Smooth muscle cell (in vitro differentiated cells): ENCODE data around the gene SHANK1. TPM values are rescaled to one million over a fixed set of nuclear protein-coding genes. Genes with fewer than 3 reads are reported as not detected.
A peak's percentile ranks its signal among the peaks of the same experiment; 100 is the strongest.
"Not testable (repeated sequence)": the region's sequence is repeated elsewhere in the genome, so short reads cannot be mapped to it uniquely, and the experiment has no call there.

Source experiments
- DNase-seq: peaks from one replicate; lab custom pipeline; 2025; ENCODE audit not compliant: unreplicated experiment; lab: John Stamatoyannopoulos, UW
- H2AFZ ChIP-seq: fragments of 200-600 bp; sonication (generic); 2 replicates; pipeline ENCODE4 v1.6.0; 2016; ENCODE audit warnings: antibody characterized with exemption, low read depth, mild to moderate bottlenecking
- H3F3A ChIP-seq: fragments of 200-600 bp; sonication (generic); 2 replicates; pipeline ENCODE4 v1.6.0; 2017; ENCODE audit warnings: antibody characterized with exemption, low read depth
- H3K27ac ChIP-seq: fragments of 200-600 bp; sonication (generic); 2 replicates; pipeline ENCODE4 v1.5.1; 2016; ENCODE audit warnings: low read depth, mild to moderate bottlenecking
- H3K27me3 ChIP-seq: fragments of 200-600 bp; sonication (generic); 2 replicates; pipeline ENCODE4 v1.6.1; 2016; ENCODE audit warnings: low read depth, mild to moderate bottlenecking
- H3K36me3 ChIP-seq: fragments of 200-600 bp; sonication (generic); 2 replicates; pipeline ENCODE4 v1.5.1; 2016; ENCODE audit warnings: low read depth
- H3K4me1 ChIP-seq: fragments of 200-600 bp; sonication (generic); 2 replicates; pipeline ENCODE4 v1.5.1; 2016; ENCODE audit warnings: low read depth
- H3K4me2 ChIP-seq: fragments of 200-600 bp; sonication (generic); 2 replicates; pipeline ENCODE4 v1.6.0; 2016; ENCODE audit warnings: mild to moderate bottlenecking
- H3K4me3 ChIP-seq: fragments of 200-600 bp; sonication (generic); 2 replicates; pipeline ENCODE4 v1.5.1; 2016; ENCODE audit warnings: mild to moderate bottlenecking
- H3K79me2 ChIP-seq: fragments of 200-600 bp; sonication (generic); 2 replicates; pipeline ENCODE4 v1.6.0; 2016; ENCODE audit warnings: low read depth, mild to moderate bottlenecking
- H3K9ac ChIP-seq: fragments of 200-600 bp; sonication (generic); 2 replicates; pipeline ENCODE4 v1.6.0; 2016; ENCODE audit warnings: low read depth
- H3K9me3 ChIP-seq: fragments of 200-600 bp; sonication (generic); replicated peaks from 2 replicates; pipeline ENCODE4 v1.5.1; 2016; ENCODE audit warnings: low read depth
- H4K20me1 ChIP-seq: fragments of 200-600 bp; sonication (generic); 2 replicates; pipeline ENCODE4 v1.6.0; 2016; ENCODE audit warnings: low read depth
- WGBS: methylation state at CpG from one replicate; pipeline ENCODE4 v1.1.7; 2016; ENCODE audit warnings: low lambda C conversion rate; 5-methylcytosine and 5-hydroxymethylcytosine counted together
- polyA plus RNA-seq: library from polyadenylated mRNA; unstranded; fragments of >200 nt; fragmentation: Nextera tagmentation; extraction: Ambion mirVana; gene quantifications from 2 replicates; pipeline ENCODE4 v1.2.1, GENCODE V29; 2016
- total RNA-seq: library from RNA; depleted of rRNA; stranded (reverse); fragments of >200 nt; gene quantifications from 2 replicates; pipeline ENCODE4 v1.2.3, GENCODE V29; 2014
- TF ChIP-seq, protein P1 (sequence below): fragments of 200-600 bp; sonication (generic); IDR thresholded peaks from 2 replicates; pipeline ENCODE4 v1.5.1; 2017; ENCODE audit warnings: borderline replicate concordance, mild to moderate bottlenecking, antibody characterized with exemption; ENCODE audit not compliant: insufficient read depth, poor library complexity, severe bottlenecking

SHANK1 gene
- total RNA-seq (2.1 and 4.1 TPM in 2 replicates), polyA plus RNA-seq (1.0 and 1.8 TPM in 2 replicates)

DNA sequence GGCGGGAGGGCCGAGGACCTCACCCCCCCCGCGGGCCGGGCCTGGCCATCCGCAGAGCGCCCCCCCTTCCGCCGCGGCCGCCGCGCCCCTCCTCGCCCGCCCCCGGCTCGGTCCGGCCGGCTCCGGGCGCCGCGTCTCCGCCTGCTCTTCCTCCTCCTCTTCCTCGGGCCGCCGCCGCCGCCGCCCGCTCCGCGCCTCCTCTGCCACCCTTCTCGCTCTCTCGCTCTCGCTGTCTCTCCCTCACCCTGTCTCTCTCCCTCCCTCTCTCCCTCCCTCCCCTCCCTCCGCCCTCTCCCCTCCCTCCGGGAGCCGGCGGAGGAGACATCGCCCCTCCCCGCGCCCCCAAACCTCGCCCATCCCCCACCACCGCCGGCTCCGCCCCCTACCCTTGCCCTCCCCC lies at the start of gene SHANK1:
Gene SHANK1, minus strand, starts transcription at position 237 of the 400 bp plus-strand sequence. CDS start 2,883 bp downstream, outside the sequence.
- no peak within 1 kb of the TSS for H2AFZ ChIP-seq
- H3K9ac ChIP-seq, result no peak within 1 kb of the TSS
- H3K4me2 ChIP-seq, result peak within 1 kb of the TSS; percentile 91
- no peaks in the 10 kb centered on the region for H3K79me2 ChIP-seq
- H3F3A ChIP-seq, result no peaks in the 10 kb centered on the region
- no peak for DNase-seq
- TF ChIP-seq, protein P1, sequence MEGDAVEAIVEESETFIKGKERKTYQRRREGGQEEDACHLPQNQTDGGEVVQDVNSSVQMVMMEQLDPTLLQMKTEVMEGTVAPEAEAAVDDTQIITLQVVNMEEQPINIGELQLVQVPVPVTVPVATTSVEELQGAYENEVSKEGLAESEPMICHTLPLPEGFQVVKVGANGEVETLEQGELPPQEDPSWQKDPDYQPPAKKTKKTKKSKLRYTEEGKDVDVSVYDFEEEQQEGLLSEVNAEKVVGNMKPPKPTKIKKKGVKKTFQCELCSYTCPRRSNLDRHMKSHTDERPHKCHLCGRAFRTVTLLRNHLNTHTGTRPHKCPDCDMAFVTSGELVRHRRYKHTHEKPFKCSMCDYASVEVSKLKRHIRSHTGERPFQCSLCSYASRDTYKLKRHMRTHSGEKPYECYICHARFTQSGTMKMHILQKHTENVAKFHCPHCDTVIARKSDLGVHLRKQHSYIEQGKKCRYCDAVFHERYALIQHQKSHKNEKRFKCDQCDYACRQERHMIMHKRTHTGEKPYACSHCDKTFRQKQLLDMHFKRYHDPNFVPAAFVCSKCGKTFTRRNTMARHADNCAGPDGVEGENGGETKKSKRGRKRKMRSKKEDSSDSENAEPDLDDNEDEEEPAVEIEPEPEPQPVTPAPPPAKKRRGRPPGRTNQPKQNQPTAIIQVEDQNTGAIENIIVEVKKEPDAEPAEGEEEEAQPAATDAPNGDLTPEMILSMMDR, result no peak
- no CpG with 5 or more reads among the region's 47 CpGs for WGBS
- H3K36me3 ChIP-seq, result no peaks in the 10 kb centered on the region
- no peak within 1 kb of the TSS for H3K27ac ChIP-seq
- no peaks in the 10 kb centered on the region for H4K20me1 ChIP-seq
- peak within 1 kb of the TSS; percentile 58 for H3K4me3 ChIP-seq
- H3K9me3 ChIP-seq, result no peaks in the 10 kb centered on the region
- H3K27me3 ChIP-seq, result peaks cover 6% of the 10 kb centered on the region
- peaks cover 15% of the 10 kb centered on the region for H3K4me1 ChIP-seq

DNA sequence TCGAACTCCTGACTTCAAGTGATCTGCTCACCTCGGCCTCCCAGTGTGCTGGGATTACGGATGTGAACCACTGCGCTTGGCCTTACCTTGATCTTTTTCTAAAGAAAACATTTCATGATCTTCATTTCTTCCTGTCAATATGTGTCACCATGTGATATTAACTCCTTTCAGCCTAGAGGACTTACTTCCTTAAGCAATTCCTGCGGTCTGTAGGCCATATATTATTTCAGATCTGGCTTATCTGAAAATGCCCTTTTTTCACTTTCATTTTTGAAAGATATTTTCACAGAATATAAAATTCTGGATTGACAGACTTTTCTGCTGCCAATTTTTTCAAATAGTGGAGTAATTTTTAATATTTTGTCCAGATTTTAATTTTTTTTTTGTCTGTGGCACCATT lies 48.7 kb upstream of the SHANK1 start:
- Histone ChIP-seq H3K9ac (no peak overlapping the region), H3K4me3 (no peak overlapping the region), H3K4me1 (no peaks in the 10 kb centered on the region), H3K79me2 (no peaks in the 10 kb centered on the region), H3K27ac (no peak overlapping the region), H3K27me3 (no peaks in the 10 kb centered on the region), H3K9me3 (no peaks in the 10 kb centered on the region), H3F3A (no peaks in the 10 kb centered on the region), H3K36me3 (no peaks in the 10 kb centered on the region), H3K4me2 (no peak overlapping the region), H4K20me1 (no peaks in the 10 kb centered on the region), H2AFZ (no peak overlapping the region)
- TF ChIP-seq, protein P1, result no peak
- WGBS, result 93% methylated on average over 5 of the region's 5 CpGs
- DNase-seq, result no peak

DNA sequence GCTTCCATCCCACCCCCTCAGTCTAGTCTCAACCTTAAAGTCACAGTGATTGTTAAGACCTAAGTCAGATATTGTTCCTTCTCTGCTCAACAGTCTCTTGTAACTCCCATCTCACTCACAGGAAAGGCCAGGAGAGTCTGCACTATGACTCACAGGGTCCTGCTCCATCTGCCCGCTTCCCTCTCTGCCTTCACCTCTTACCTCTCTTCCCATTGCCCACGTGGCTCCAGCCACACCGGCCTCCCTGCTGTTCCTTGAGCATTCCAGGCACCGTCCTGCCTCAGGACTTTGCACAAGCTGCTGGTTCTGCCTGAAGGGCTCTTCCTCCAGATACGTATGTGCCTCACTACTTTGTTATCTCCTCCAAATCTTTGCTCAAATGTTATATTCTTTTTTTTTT lies 47.7 kb upstream of the SHANK1 start:
- DNase-seq, H3K27ac ChIP-seq, H3K9ac ChIP-seq, H3K27me3 ChIP-seq, H3K36me3 ChIP-seq, H3K4me3 ChIP-seq, H3F3A ChIP-seq, H4K20me1 ChIP-seq, H2AFZ ChIP-seq, H3K4me1 ChIP-seq, H3K79me2 ChIP-seq, H3K4me2 ChIP-seq, H3K9me3 ChIP-seq: not testable (repeated sequence)
- 19% methylated on average over 5 of the region's 5 CpGs for WGBS

DNA sequence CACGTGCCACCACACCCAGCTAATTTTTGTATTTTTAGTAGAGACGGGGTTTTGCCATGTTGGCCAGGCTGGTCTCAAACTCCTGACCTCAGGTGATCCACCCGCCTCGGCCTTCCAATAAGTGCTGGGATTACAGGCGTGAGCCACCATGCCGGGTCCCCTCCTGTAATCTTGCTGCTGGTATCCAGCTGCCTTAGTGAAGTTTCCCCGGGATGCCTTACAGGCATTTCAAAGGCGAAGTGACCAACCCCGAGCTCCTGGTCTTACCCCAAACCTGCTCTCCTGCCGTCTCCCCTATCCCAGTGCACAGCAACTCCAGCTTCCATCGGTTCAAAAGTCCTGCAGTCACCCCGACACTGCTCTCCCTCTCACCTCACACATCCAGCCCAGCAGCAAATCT lies 47.1 kb upstream of the SHANK1 start:
- H3K9ac ChIP-seq, DNase-seq, H3K9me3 ChIP-seq, H3K27ac ChIP-seq, H3K79me2 ChIP-seq, H3K4me1 ChIP-seq, H3K4me3 ChIP-seq, H3F3A ChIP-seq, H3K4me2 ChIP-seq, H2AFZ ChIP-seq, H4K20me1 ChIP-seq, H3K27me3 ChIP-seq, H3K36me3 ChIP-seq: not testable (repeated sequence)
- WGBS, result 92% methylated on average over 8 of the region's 12 CpGs

DNA sequence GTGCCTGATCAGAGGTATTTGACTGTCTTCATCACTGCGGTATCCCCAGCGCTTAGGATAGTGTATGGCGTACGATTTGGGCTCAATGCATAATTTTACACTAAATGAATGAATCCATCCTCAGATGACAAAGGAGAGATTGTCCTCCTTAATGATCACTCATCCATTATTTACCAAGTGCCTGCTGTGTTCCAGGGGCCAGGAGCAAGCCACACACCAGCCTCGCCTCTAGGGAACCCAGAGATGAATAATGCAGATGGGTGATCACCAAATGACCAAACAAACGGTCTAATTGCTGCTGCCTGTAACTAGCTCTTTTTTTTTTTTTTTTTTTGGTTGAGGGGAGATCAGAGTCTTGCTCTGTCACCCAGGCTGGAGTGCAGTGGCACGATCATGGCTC lies 44.8 kb upstream of the SHANK1 start:
- no peaks in the 10 kb centered on the region for H3F3A ChIP-seq

DNA sequence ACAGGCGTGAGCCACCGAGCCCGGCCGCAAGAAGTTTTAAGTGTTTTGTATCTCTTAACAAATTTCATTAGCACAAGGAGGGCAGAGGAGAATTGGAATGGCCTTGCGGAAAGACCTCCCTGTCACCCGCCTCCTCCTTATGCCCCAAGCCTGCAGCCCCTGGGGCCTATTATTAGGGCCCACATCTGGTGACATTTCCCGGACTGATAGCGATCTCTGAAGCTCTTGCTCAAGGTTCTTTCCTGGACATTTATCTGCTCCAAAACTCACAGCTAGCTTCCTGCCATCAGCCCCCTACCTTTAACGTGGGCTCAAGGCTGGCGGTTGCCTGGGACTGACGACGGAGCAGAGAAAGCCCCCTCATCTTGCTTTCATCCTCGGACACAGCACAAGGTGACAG lies 43.9 kb upstream of the SHANK1 start:
- not testable (repeated sequence) for H3K79me2 ChIP-seq, H2AFZ ChIP-seq, H3K9me3 ChIP-seq, H3K4me1 ChIP-seq, H3K36me3 ChIP-seq, H3K4me2 ChIP-seq, H3K4me3 ChIP-seq, H4K20me1 ChIP-seq, H3K27me3 ChIP-seq, H3K9ac ChIP-seq, H3K27ac ChIP-seq, H3F3A ChIP-seq, DNase-seq
- WGBS, result 88% methylated on average over 12 of the region's 13 CpGs

More for the DNA sequence above, 44.8 kb upstream of the SHANK1 start:
- Histone ChIP-seq H3K79me2 (no peaks in the 10 kb centered on the region), H3K27me3 (no peaks in the 10 kb centered on the region), H3K4me3 (no peak overlapping the region), H3K4me2 (no peak overlapping the region), H3K4me1 (no peaks in the 10 kb centered on the region), H2AFZ (no peak overlapping the region), H4K20me1 (no peaks in the 10 kb centered on the region), H3K9ac (no peak overlapping the region), H3K36me3 (no peaks in the 10 kb centered on the region), H3K27ac (no peak overlapping the region), H3K9me3 (no peaks in the 10 kb centered on the region)
- no peak for DNase-seq
- TF ChIP-seq, protein P1, result no peak
- WGBS, result 77% methylated on average over 7 of the region's 7 CpGs
